Keratinocyte (primary cell): ENCODE measurements around the gene STX18.

ENCODE experiments used
- EZH2 ChIP-seq: IDR thresholded peaks from one replicate; pipeline ENCODE4 v1.6.1; 2012; ENCODE audit warnings: inconsistent platforms, mild to moderate bottlenecking, low read length, moderate library complexity
- TF ChIP-seq, protein P1 (sequence below), 3 experiments: IDR thresholded peaks in 1 of 3; conservative IDR thresholded peaks in 1 of 3; optimal IDR thresholded peaks in 1 of 3; 2 replicates in 2 of 3; 3 replicates in 1 of 3; pipeline versions ENCODE3 to v1.5.1; 2011; ENCODE audit warnings: low read length in 3 of 3, mild to moderate bottlenecking in 3 of 3, moderate library complexity in 2 of 3, control low read depth in 1 of 3, inconsistent platforms in 1 of 3; ENCODE audit not compliant: insufficient read depth in 2 of 3; ENCODE audit errors: extremely low read depth in 1 of 3

- TF ChIP-seq, protein P1, sequence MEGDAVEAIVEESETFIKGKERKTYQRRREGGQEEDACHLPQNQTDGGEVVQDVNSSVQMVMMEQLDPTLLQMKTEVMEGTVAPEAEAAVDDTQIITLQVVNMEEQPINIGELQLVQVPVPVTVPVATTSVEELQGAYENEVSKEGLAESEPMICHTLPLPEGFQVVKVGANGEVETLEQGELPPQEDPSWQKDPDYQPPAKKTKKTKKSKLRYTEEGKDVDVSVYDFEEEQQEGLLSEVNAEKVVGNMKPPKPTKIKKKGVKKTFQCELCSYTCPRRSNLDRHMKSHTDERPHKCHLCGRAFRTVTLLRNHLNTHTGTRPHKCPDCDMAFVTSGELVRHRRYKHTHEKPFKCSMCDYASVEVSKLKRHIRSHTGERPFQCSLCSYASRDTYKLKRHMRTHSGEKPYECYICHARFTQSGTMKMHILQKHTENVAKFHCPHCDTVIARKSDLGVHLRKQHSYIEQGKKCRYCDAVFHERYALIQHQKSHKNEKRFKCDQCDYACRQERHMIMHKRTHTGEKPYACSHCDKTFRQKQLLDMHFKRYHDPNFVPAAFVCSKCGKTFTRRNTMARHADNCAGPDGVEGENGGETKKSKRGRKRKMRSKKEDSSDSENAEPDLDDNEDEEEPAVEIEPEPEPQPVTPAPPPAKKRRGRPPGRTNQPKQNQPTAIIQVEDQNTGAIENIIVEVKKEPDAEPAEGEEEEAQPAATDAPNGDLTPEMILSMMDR (optimal IDR thresholded peaks at IDR 0.05 in 1 of 3, IDR thresholded peaks at IDR 0.05 in 1 of 3, conservative IDR thresholded peaks at IDR 0.05 in 1 of 3; ENCODE audit: extremely low read depth in 1 of 3, insufficient read depth in 2 of 3, low read length in 3 of 3) = no peak
- no peak for TF ChIP-seq EZH2
These were observed 115.2 kb downstream of the STX18 start for GRCh38 chr4:4426511-4427120.
